HepG2 (cell line): Measurements from ENCODE around the gene ATN1. TPM values are rescaled to one million over a fixed set of nuclear protein-coding genes. Genes with fewer than 3 reads are reported as not detected.

Experiments
- CCDC6 ChIP-seq: sonication (generic); formaldehyde crosslinking; IDR thresholded peaks from 2 replicates; pipeline ENCODE4 v1.8.1; 2022; ENCODE audit warnings: mild to moderate bottlenecking, missing genetic modification reagents, moderate library complexity
- DMAP1 ChIP-seq: IDR thresholded peaks from 2 replicates; pipeline ENCODE4 v1.6.1; 2016
- FOXJ3 ChIP-seq: sonication (generic); formaldehyde crosslinking; IDR thresholded peaks from 2 replicates; pipeline ENCODE4 v1.4.0; 2020; ENCODE audit warnings: missing genetic modification reagents, mild to moderate bottlenecking, borderline replicate concordance
- FOXO1 ChIP-seq: sonication (generic); formaldehyde crosslinking; IDR thresholded peaks from 2 replicates; pipeline ENCODE4 v1.4.0; 2020; ENCODE audit warnings: missing genetic modification reagents
- GTF2F1 ChIP-seq: fragments of 150-350 bp; IDR thresholded peaks from 2 replicates; pipeline ENCODE4 v1.6.1; 2014; ENCODE audit warnings: low read length
- HIC2 ChIP-seq: sonication (generic); formaldehyde crosslinking; IDR thresholded peaks from 2 replicates; pipeline ENCODE4 v1.9.0; 2022; ENCODE audit warnings: low read depth, missing genetic modification reagents
- KMT2B ChIP-seq: IDR thresholded peaks from 2 replicates; pipeline ENCODE4 v1.6.1; 2016; ENCODE audit warnings: missing genetic modification reagents, missing compliant biosample characterization
- MLLT10 ChIP-seq: sonication (generic); formaldehyde crosslinking; IDR thresholded peaks from 2 replicates; pipeline ENCODE4 v1.4.0; 2020; ENCODE audit warnings: missing genetic modification reagents
- MNT ChIP-seq: fragments of 450-650 bp; IDR thresholded peaks from 2 replicates; pipeline ENCODE4 v1.6.1; 2016
- NFYC ChIP-seq: IDR thresholded peaks from 2 replicates; pipeline ENCODE4 v1.6.1; 2016; ENCODE audit warnings: missing genetic modification reagents, missing compliant biosample characterization
- NONO ChIP-seq, 2 experiments: fragments of 450-650 bp in 1 of 2; sonication (generic) in 1 of 2; formaldehyde crosslinking in 1 of 2; IDR thresholded peaks in 1 of 2; conservative IDR thresholded peaks in 1 of 2; 2 replicates each; pipeline versions ENCODE4 v1.6.1 to v1.8.0; 2017 to 2022; ENCODE audit warnings: mild to moderate bottlenecking in 1 of 2, missing genetic modification reagents in 1 of 2, moderate library complexity in 1 of 2
- NR1H2 ChIP-seq: sonication (generic); formaldehyde crosslinking; IDR thresholded peaks from 2 replicates; pipeline ENCODE4 v1.8.1; 2022; ENCODE audit warnings: low read depth, missing genetic modification reagents, borderline replicate concordance
- PLRG1 ChIP-seq: fragments of 450-650 bp; conservative IDR thresholded peaks from 2 replicates; pipeline ENCODE4 v1.6.1; 2016
- PTBP1 ChIP-seq: fragments of 200-400 bp; formaldehyde crosslinking; IDR thresholded peaks from 2 replicates; pipeline ENCODE4 v1.6.1; 2018; ENCODE audit warnings: low read length, low read depth; ENCODE audit not compliant: poor library complexity, severe bottlenecking
- RBM39 ChIP-seq: fragments of 200-400 bp; formaldehyde crosslinking; IDR thresholded peaks from one replicate; pipeline ENCODE4 v1.6.1; 2018; ENCODE audit warnings: antibody characterized with exemption, mild to moderate bottlenecking, low read depth, low read length; ENCODE audit not compliant: poor library complexity, severe bottlenecking
- SALL1 ChIP-seq: sonication (generic); formaldehyde crosslinking; IDR thresholded peaks from 2 replicates; pipeline ENCODE4 v1.8.0; 2022; ENCODE audit warnings: mild to moderate bottlenecking, missing genetic modification reagents
- ZBTB39 ChIP-seq: sonication (generic); formaldehyde crosslinking; IDR thresholded peaks from 2 replicates; pipeline ENCODE4 v1.5.0; 2020; ENCODE audit warnings: missing genetic modification reagents
- ZNF136 ChIP-seq: sonication (generic); formaldehyde crosslinking; IDR thresholded peaks from 2 replicates; pipeline ENCODE4 v1.8.1; 2022; ENCODE audit warnings: low read depth, mild to moderate bottlenecking, moderate library complexity, missing genetic modification reagents
- ZNF230 ChIP-seq: sonication (generic); formaldehyde crosslinking; IDR thresholded peaks from 2 replicates; pipeline ENCODE4 v1.4.0; 2020; ENCODE audit warnings: mild to moderate bottlenecking, missing genetic modification reagents
- ZNF451 ChIP-seq: sonication (generic); formaldehyde crosslinking; IDR thresholded peaks from 2 replicates; pipeline ENCODE4 v1.5.0; 2020; ENCODE audit warnings: mild to moderate bottlenecking, missing genetic modification reagents
- ZNF550 ChIP-seq: sonication (generic); formaldehyde crosslinking; IDR thresholded peaks from 2 replicates; pipeline ENCODE4 v1.4.0; 2020; ENCODE audit warnings: mild to moderate bottlenecking, missing genetic modification reagents, borderline replicate concordance
- ZNF597 ChIP-seq: sonication (generic); formaldehyde crosslinking; IDR thresholded peaks from 2 replicates; pipeline ENCODE4 v1.5.0; 2020; ENCODE audit warnings: missing genetic modification reagents
- ZNF788 ChIP-seq: sonication (generic); formaldehyde crosslinking; IDR thresholded peaks from 2 replicates; pipeline ENCODE4 v1.5.0; 2020; ENCODE audit warnings: mild to moderate bottlenecking, missing genetic modification reagents, borderline replicate concordance
- ZSCAN20 ChIP-seq: sonication (generic); formaldehyde crosslinking; IDR thresholded peaks from 2 replicates; pipeline ENCODE4 v1.4.0; 2020; ENCODE audit warnings: missing genetic modification reagents, mild to moderate bottlenecking, borderline replicate concordance
- polyA plus RNA-seq, 8 experiments: library from polyadenylated mRNA; depleted of rRNA in 3 of 8; stranded (reverse) in 7 of 8; unstranded in 1 of 8; fragments of >200 nt; fragmentation: Illumina TruSeq in 4 of 8; extraction: Trizol in 4 of 8; gene quantifications; 2 replicates each; pipeline versions ENCODE4 v1.2.1 to v1.2.3, GENCODE V29; 2011 to 2016; ENCODE audit warnings: low read depth in 4 of 8, missing spikeins in 1 of 8, mixed read lengths in 1 of 8; ENCODE audit not compliant: insufficient read depth in 1 of 8
- total RNA-seq, 5 experiments: library from RNA; depleted of rRNA; stranded (reverse); fragments of >200 nt; fragmentation: Illumina TruSeq; extraction: Trizol; gene quantifications; 2 replicates each; pipeline ENCODE4 v1.2.3, GENCODE V29; 2016; ENCODE audit warnings: low read depth in 1 of 5

Gene ATN1
- total and polyA plus RNA-seq, 2 of the 13 experiments (the other 11 are each of a cell fraction or from before 2014, with no cell fraction given), result 2.1 to 8.6 TPM

- no peak for TF ChIP-seq ZNF597 (CRISPR knock-in tag)
- no peak for TF ChIP-seq NFYC (CRISPR knock-in tag)
- no peak for TF ChIP-seq NR1H2 (CRISPR knock-in tag)
- no peak for TF ChIP-seq ZNF451 (CRISPR knock-in tag)
- no peak for TF ChIP-seq PTBP1
- no peak for TF ChIP-seq NONO (IDR thresholded peaks at IDR 0.05)
- TF ChIP-seq NONO (CRISPR knock-in tag; conservative IDR thresholded peaks at IDR 0.05), result peak; percentile 83
- TF ChIP-seq ZNF136 (CRISPR knock-in tag), result no peak
- TF ChIP-seq SALL1 (CRISPR knock-in tag), result peak; percentile 82
- 0 out of 2 replicates have a peak, but pooled peaks have one; percentile 33 for TF ChIP-seq ZNF230 (CRISPR knock-in tag)
- no peak for TF ChIP-seq GTF2F1
- TF ChIP-seq RBM39, result no peak
- peak; percentile 80; the same call in 1 of the 2 replicates for TF ChIP-seq DMAP1 (CRISPR knock-in tag)
- TF ChIP-seq FOXJ3 (CRISPR knock-in tag), result peak; percentile 77; the same call in 1 of the 2 replicates
- TF ChIP-seq PLRG1, result no peak
- peak; percentile 58; the same call in 1 of the 2 replicates for TF ChIP-seq HIC2
- TF ChIP-seq MNT, result no peak
- TF ChIP-seq ZNF788 (CRISPR knock-in tag), result peak; percentile 84; the same call in 1 of the 2 replicates
- TF ChIP-seq CCDC6 (CRISPR knock-in tag), result no peak
- TF ChIP-seq FOXO1 (CRISPR knock-in tag), result peak; percentile 89
- TF ChIP-seq MLLT10 (CRISPR knock-in tag), result no peak
- TF ChIP-seq ZNF550, result no peak
- no peak for TF ChIP-seq ZBTB39 (CRISPR knock-in tag)
- TF ChIP-seq KMT2B (CRISPR knock-in tag), result no peak
- TF ChIP-seq ZSCAN20, result no peak
These were observed 53.6 kb downstream of the ATN1 start (continued) for GRCh38 chr12:6981152-6982052.
